OCI-LY3 (cell line): Measurements from ENCODE around the gene ODC1.

ENCODE experiments used
- CTCF ChIP-seq: fragments of 200-600, 300-600 bp; sonication (generic); IDR thresholded peaks from 2 replicates; pipeline ENCODE4 v1.5.1; 2014; ENCODE audit warnings: antibody characterized with exemption, low read length, low read depth
- EZH2phosphoT487 ChIP-seq: fragments of 200-600 bp; shearing (Covaris generic); IDR thresholded peaks from 2 replicates; pipeline ENCODE4 v1.6.1; 2018; ENCODE audit warnings: antibody characterized with exemption, mixed run types, low read depth

- TF ChIP-seq CTCF (no peak), EZH2phosphoT487 (no peak)
Observed at GRCh38 chr2:10392100-10392499, 56.0 kb downstream of the ODC1 start.
